Heart left ventricle (tissue), 16 donors: ENCODE results near the gene SRPX2. TPM values are rescaled to one million over a fixed set of nuclear protein-coding genes. Genes with fewer than 3 reads are reported as not detected.

Experiments
- ATAC-seq, 4 donors: fragments of 200-7000 bp; cut with Tn5 transposase; one replicate each; pipeline ENCODE4 v1.9.1; 2020 to 2022; ENCODE audit warnings: moderate library complexity in 4 of 4, mild to moderate bottlenecking in 3 of 4, moderate number of reproducible peaks in 1 of 4
- DNase-seq, 5 donors: peaks; one replicate each; pipeline ENCODE4 v3.0.0-alpha.2; 2020
- H3K27ac ChIP-seq, 12 donors: fragments of 200-600 bp; sonication (generic) in 4 of 12; one replicate each; pipeline versions ENCODE4 v1.5.0 to v1.8.0; 2016 to 2022; ENCODE audit warnings: mild to moderate bottlenecking in 2 of 12
- H3K27me3 ChIP-seq, 9 donors: fragments of 200-600 bp; sonication (generic) in 2 of 9; one replicate each; pipeline versions ENCODE4 v1.5.1 to v1.8.0; 2016 to 2022; ENCODE audit warnings: mild to moderate bottlenecking in 3 of 9
- H3K36me3 ChIP-seq, 9 donors: fragments of 200-600 bp; sonication (generic) in 2 of 9; one replicate each; pipeline versions ENCODE4 v1.5.0 to v1.8.0; 2018 to 2022; ENCODE audit warnings: mild to moderate bottlenecking in 2 of 9
- H3K4me1 ChIP-seq, 12 donors: fragments of 200-600 bp; sonication (generic) in 4 of 12; one replicate each; pipeline versions ENCODE4 v1.5.0 to v1.8.0; 2016 to 2022; ENCODE audit warnings: mild to moderate bottlenecking in 3 of 12
- H3K4me3 ChIP-seq, 12 donors: fragments of 200-600 bp; sonication (generic) in 4 of 12; one replicate each; pipeline versions ENCODE4 v1.5.0 to v1.8.0; 2017 to 2022; ENCODE audit warnings: mild to moderate bottlenecking in 9 of 12, moderate library complexity in 4 of 12
- H3K9me3 ChIP-seq, 12 donors: fragments of 200-600 bp; sonication (generic) in 4 of 12; one replicate each; pipeline versions ENCODE4 v1.5.0 to v1.8.0; 2016 to 2022; ENCODE audit warnings: mild to moderate bottlenecking in 1 of 12
- POLR2A ChIP-seq, 2 donors: fragments of 450-650 bp; IDR thresholded peaks; one replicate each; pipeline ENCODE4 v1.6.1; 2017; ENCODE audit warnings: antibody characterized with exemption in 2 of 2, mild to moderate bottlenecking in 2 of 2, moderate library complexity in 2 of 2
- WGBS, 4 donors: extraction: QIAGEN DNeasy Blood & Tissue Kit in 2 of 4; methylation state at CpG; one replicate each; pipeline versions ENCODE4 v1.1.5 to v1.1.7; 2013 to 2018; 5-methylcytosine and 5-hydroxymethylcytosine counted together
- intact Hi-C, 10 donors: fragments of 100-400 bp; cut with DNase I; formaldehyde crosslinking; loops; one replicate each; pipeline versions ENCODE4 v1.11.1 to v1.14.2; 2022
- polyA plus RNA-seq, 2 donors: library from polyadenylated mRNA; stranded (reverse); fragments of 200-250 nt; gene quantifications; one replicate each; pipeline ENCODE4 v1.2.3, GENCODE V29; 2013
- total RNA-seq, 9 donors: library from RNA; depleted of rRNA in 2 of 9; stranded (reverse); fragments of >200 nt in 2 of 9; fragmentation: NEBNext Ultra II Directional in 3 of 9; extraction: Animal tissue kit (Norgen Biotek cat#: 25700) in 3 of 9; gene quantifications; one replicate each; pipeline versions ENCODE4 v1.1.0 to v1.2.4, GENCODE V29; 2016 to 2023
- TF ChIP-seq, protein P1 (sequence below), 12 donors: fragments of 200-600 bp; sonication (generic) in 4 of 12; IDR thresholded peaks; one replicate each; pipeline versions ENCODE4 v1.5.0 to v1.8.0; 2018 to 2022; ENCODE audit warnings: antibody characterized with exemption in 12 of 12, mild to moderate bottlenecking in 5 of 12
- donor health status: ischemic (EF 13 %, LVEDD 7.1; RV severe dilation, severe dysfunction).
- donor health status: healthy with polysubstance abuse.
- donor health status: DM: no; HTN: yes; CAD: no.
- donor health status: DM: no; HTN: no; CAD: no.
- donor health status: ischemic (EF 25% LVEDD 6.9; RV normal size, moderate dysfunction).
- donor health status: ischemic (EF 25% LVEDD 5.7; RV mildly dilated, moderate dysfunction).
- donor health status: healthy.
- donor health status: DM: yes; HTN: yes; CAD: no.
- donor health status: ischemic (EF 35%, LVEDD 5.7; RV mildly dilated, moderate dysfunction).
- donor health status: nonischemic (EF 11% LVEDD 7.7; RV severe dilation, severe dysfunction).
- donor health status: DM: yes; HTN: yes; CAD: no.
- donor health status: PGD.
- donor health status: ischemic (EF 29% LVEDD 5.4; RV normal size, mild dysfunction).
- donor health status: nonischemic (EF 23%, LVEDD 6.1; RV moderate dilation, normal function).

Gene SRPX2
- total and polyA plus RNA-seq, 11 donors: 3.4 to 39.1 (median 10.5) TPM

DNA sequence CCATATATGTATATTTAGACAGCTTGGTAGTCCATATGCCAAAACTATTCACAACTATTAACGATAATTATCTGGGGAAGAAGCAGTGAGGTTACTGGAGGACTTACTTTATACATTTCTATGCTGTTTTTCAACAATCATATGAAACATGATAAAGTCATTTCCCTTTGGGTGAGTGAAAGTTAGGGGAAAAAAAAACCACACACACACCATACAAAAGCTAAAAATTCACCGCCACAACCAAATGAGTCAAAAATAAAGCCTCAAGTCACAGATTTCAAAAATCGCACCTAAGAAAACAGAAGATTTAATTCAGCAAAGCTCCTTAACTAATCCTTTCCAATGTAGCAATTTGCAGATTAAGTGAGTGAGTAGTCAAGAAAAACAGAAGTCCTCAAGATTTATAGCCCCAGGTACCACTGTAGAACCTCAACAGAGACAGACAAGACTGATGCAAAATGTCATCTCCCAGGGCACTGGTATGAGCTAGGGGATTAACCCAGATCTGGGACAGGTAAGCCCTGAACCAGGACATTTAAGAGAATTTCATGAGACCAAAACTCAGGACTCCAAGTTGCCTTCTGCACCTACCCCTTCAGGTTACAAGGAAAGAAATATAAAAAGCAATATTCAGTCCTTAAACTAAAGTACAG lies 52.8 kb downstream of the SRPX2 start:
- Histone ChIP-seq H3K36me3 (peaks cover 0 to 11% (median 0%) of the 10 kb centered on the region in 9 donors), H3K27ac (no peak overlapping the region), H3K9me3 (no peaks in the 10 kb centered on the region), H3K4me3 (no peak overlapping the region), H3K27me3 (peaks cover 0 to 37% (median 0%) of the 10 kb centered on the region in 9 donors), H3K4me1 (no peaks in the 10 kb centered on the region)
- DNase-seq (no peak), ATAC-seq (no peak)
- intact Hi-C loops: no loop called here
- WGBS, 4 donors: 72 to 87% (median 84%) methylated on average over 3 of the region's 3 CpGs
- TF ChIP-seq POLR2A (IDR thresholded peaks at IDR 0.05): no peak
- TF ChIP-seq, protein P1, sequence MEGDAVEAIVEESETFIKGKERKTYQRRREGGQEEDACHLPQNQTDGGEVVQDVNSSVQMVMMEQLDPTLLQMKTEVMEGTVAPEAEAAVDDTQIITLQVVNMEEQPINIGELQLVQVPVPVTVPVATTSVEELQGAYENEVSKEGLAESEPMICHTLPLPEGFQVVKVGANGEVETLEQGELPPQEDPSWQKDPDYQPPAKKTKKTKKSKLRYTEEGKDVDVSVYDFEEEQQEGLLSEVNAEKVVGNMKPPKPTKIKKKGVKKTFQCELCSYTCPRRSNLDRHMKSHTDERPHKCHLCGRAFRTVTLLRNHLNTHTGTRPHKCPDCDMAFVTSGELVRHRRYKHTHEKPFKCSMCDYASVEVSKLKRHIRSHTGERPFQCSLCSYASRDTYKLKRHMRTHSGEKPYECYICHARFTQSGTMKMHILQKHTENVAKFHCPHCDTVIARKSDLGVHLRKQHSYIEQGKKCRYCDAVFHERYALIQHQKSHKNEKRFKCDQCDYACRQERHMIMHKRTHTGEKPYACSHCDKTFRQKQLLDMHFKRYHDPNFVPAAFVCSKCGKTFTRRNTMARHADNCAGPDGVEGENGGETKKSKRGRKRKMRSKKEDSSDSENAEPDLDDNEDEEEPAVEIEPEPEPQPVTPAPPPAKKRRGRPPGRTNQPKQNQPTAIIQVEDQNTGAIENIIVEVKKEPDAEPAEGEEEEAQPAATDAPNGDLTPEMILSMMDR (IDR thresholded peaks at IDR 0.05): no peak

- ATAC-seq (no peak), DNase-seq (no peak)
- no peak overlapping the region for H3K27ac ChIP-seq
- peaks cover 0 to 11% (median 0%) of the 10 kb centered on the region in 9 donors for H3K36me3 ChIP-seq
- intact Hi-C loops: no loop called here
- H3K4me1 ChIP-seq: no peaks in the 10 kb centered on the region
- H3K9me3 ChIP-seq: no peaks in the 10 kb centered on the region
- peaks cover 0 to 37% (median 0%) of the 10 kb centered on the region in 9 donors for H3K27me3 ChIP-seq
- TF ChIP-seq, protein P1 (IDR thresholded peaks at IDR 0.05): no peak
- TF ChIP-seq POLR2A (IDR thresholded peaks at IDR 0.05): no peak
- H3K4me3 ChIP-seq: no peak overlapping the region
Observed at GRCh38 chrX:100698551-100698950, 54.6 kb downstream of the SRPX2 start.

DNA sequence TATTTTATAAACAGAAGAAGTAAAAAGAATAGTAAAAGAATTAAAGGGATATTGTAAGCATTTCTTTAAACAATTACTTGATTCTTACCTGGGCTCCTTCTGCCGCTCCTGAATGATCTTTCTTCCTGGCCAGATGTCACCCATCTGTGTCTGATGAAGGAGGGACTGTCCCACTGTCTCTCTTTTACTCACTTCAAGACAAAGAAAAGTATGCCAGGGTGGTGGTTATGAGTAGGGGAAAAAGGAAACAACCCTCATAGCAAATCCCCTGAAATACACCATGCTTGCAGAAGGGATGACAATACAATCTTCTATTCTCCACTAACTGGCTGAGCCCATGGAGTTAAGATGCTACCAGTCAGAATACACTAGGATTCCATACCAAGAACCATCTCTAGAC lies 56.8 kb downstream of the SRPX2 start:
- intact Hi-C loops: no loop called here
- H3K4me3 ChIP-seq: no peak overlapping the region
- H3K36me3 ChIP-seq: peaks cover 0 to 11% (median 0%) of the 10 kb centered on the region in 9 donors
- TF ChIP-seq POLR2A (IDR thresholded peaks at IDR 0.05): no peak
- TF ChIP-seq, protein P1 (IDR thresholded peaks at IDR 0.05): no peak
- ATAC-seq (no peak), DNase-seq (no peak)
- H3K4me1 ChIP-seq: no peaks in the 10 kb centered on the region
- peaks cover 0 to 27% (median 0%) of the 10 kb centered on the region in 9 donors for H3K27me3 ChIP-seq
- WGBS, 4 donors: 86 to 98% (median 93%) methylated on average over 1 of the region's 1 CpG
- H3K9me3 ChIP-seq: no peaks in the 10 kb centered on the region
- H3K27ac ChIP-seq: no peak overlapping the region

DNA sequence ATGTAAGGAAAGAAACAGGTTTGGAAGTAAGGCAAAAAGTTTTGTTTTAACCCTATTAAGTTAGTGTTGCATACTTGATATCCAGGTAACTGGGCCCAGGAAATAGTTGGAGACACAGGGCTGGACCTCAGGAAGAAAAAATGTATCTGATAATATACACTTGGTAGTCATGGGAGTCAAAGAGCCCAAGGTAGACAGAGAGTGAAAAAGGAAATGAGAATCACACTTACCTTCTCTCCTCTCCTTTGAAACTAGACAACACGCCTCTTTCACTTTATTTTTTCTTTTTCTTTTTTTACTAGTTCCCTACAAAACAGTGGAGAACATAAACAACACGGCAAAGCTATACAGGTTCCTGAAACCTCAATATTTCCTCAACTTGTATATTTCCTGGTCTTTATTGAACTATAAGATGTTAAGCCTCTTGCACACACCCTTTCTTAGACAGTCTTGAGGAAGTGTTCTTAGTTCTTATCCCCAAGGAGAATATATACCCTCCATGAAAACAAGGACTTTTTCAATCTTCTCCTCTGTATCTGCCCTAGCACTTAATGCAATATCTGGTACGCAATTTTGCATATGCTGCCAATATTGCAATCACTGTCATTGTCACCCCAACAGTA lies 60.7 kb downstream of the SRPX2 start:
- 48 to 58% (median 55%) methylated on average over 3 of the region's 3 CpGs for WGBS, 4 donors
- Histone ChIP-seq H3K4me3 (no peak overlapping the region), H3K9me3 (no peaks in the 10 kb centered on the region), H3K4me1 (no peaks in the 10 kb centered on the region), H3K27ac (no peak overlapping the region), H3K27me3 (peaks cover 0 to 17% (median 0%) of the 10 kb centered on the region in 9 donors), H3K36me3 (peaks cover 0 to 11% (median 0%) of the 10 kb centered on the region in 9 donors)
- TF ChIP-seq, protein P1 (IDR thresholded peaks at IDR 0.05): no peak
- TF ChIP-seq POLR2A (IDR thresholded peaks at IDR 0.05): no peak
- DNase-seq (no peak), ATAC-seq (no peak)
- intact Hi-C loops: no loop called here
